SJCRH30 (cell line): ENCODE measurements around the gene SGIP1. TPM values are rescaled to one million over a fixed set of nuclear protein-coding genes. Genes with fewer than 3 reads are reported as not detected.
A peak's percentile ranks its signal among the peaks of the same experiment; 100 is the strongest.

Experiments used
- DNase-seq, 2 experiments: peaks; one replicate each; pipeline ENCODE4 v3.0.0-alpha.2; 2015 to 2020
- H3K27ac ChIP-seq: fragments of 250-450 bp; sonication (Bioruptor Pico); 2 replicates; pipeline ENCODE4 v1.5.1; 2020; ENCODE audit warnings: mild to moderate bottlenecking, moderate library complexity
- H3K27me3 ChIP-seq: fragments of 250-450 bp; sonication (Bioruptor Pico); 2 replicates; pipeline ENCODE4 v1.5.1; 2020; ENCODE audit warnings: mild to moderate bottlenecking, moderate library complexity
- H3K36me3 ChIP-seq: fragments of 250-450 bp; sonication (Bioruptor Pico); 2 replicates; pipeline ENCODE4 v1.5.1; 2020; ENCODE audit warnings: mild to moderate bottlenecking, moderate library complexity
- H3K4me1 ChIP-seq: fragments of 250-450 bp; sonication (Bioruptor Pico); 2 replicates; pipeline ENCODE4 v1.5.1; 2020; ENCODE audit warnings: mild to moderate bottlenecking, moderate library complexity
- H3K4me3 ChIP-seq: fragments of 250-450 bp; sonication (Bioruptor Pico); 2 replicates; pipeline ENCODE4 v1.5.1; 2020; ENCODE audit warnings: mild to moderate bottlenecking, moderate library complexity
- H3K9me3 ChIP-seq: fragments of 250-450 bp; sonication (Bioruptor Pico); replicated peaks from 2 replicates; pipeline ENCODE4 v1.5.1; 2020; ENCODE audit warnings: mild to moderate bottlenecking, moderate library complexity
- total RNA-seq: library from RNA; depleted of rRNA; stranded (reverse); fragments of >200 nt; shearing (Covaris generic); gene quantifications from 2 replicates; pipeline ENCODE4 v1.2.3, GENCODE V29; 2014

Gene SGIP1
- total RNA-seq, 1 experiment from 2014 or later, result 0.18 TPM

DNA sequence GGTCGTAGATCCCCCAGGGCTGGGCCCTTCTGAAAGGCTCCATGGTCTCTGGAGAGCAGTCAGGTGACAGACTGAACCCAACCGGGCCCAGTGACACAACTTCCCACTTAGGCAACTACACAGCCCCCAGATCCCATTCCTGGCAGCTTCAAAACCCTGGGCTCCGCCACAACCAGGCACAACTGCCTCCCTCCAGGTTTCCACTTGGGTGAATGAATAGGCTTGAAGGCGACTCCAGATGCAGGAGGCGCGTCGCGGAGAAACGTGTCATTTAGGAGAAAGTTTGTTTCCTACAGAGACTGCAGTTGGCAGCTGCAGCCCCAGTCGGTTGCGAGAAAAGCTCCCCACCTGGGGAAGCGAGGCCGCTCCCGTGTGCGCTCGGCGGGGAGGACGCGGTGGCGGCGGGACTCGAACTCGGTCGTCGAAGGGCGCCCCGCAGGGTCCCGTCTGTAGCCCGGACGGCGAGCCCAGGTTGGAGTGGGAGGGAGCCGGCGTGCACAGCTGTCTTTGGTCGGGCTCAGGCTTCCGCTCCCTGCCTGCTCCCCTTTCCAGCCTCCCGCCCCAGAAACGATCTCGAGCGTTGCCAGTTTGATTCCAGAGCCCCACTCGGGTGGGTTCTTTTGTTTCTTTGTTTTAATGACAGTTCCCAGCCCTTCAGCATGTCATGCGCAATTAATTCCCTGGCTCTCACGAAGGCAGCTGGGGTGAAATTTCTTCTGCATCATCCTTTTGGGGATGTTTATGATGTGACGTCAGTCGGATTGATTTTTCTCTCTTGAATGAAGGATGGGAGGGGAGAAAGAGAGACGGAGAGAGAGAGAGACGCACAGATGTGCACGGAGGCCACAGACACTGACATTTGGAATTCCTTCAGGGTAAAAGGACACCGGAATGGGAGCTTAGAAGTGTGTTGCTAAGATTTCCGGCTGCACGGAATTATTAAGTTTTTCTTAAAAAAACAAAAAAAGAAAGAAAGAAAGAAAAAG is 862 bp upstream of the SGIP1 start:
- Histone ChIP-seq H3K4me3 (peak overlapping the region; percentile 40), H3K9me3 (no peaks in the 10 kb centered on the region), H3K27ac (no peak overlapping the region), H3K36me3 (no peaks in the 10 kb centered on the region), H3K4me1 (0 out of 2 replicates have a peak, but pooled peaks cover 3% of the 10 kb centered on the region), H3K27me3 (no peaks in the 10 kb centered on the region)
- peak; percentile 9 to 31 for DNase-seq

- Histone ChIP-seq H3K9me3 (no peaks in the 10 kb centered on the region), H3K27ac (no peak overlapping the region), H3K4me1 (0 out of 2 replicates have a peak, but pooled peaks cover 3% of the 10 kb centered on the region), H3K27me3 (no peaks in the 10 kb centered on the region), H3K4me3 (no peak overlapping the region), H3K36me3 (no peaks in the 10 kb centered on the region)
- no peak for DNase-seq
Observed at GRCh38 chr1:66535061-66535460, 1.1 kb downstream of the SGIP1 start.

DNA sequence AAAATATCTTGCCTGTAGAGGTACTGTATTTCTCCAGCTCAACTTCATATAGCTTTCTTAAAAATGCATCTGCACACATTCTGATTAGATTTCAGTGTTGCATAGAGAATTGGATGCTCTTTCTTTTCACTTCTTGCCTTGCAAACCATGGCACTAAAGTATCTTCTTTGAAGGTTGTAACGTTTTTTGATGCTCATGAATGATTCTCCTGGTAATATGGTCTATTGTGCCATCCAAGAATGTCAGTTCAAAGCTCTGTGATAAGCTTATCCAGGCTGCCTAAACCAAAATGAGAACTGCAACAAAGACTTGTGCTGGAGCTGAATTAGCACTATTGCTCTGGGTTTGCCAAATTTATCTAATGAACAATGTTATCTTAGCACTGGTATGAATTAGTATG is 1.9 kb downstream of the SGIP1 start:
- Histone ChIP-seq H3K4me3 (no peak overlapping the region), H3K27me3 (no peaks in the 10 kb centered on the region), H3K9me3 (no peaks in the 10 kb centered on the region), H3K27ac (no peak overlapping the region), H3K4me1 (0 out of 2 replicates have a peak, but pooled peaks cover 3% of the 10 kb centered on the region), H3K36me3 (no peaks in the 10 kb centered on the region)
- DNase-seq, result no peak

- no peak for DNase-seq
- no peaks in the 10 kb centered on the region for H3K9me3 ChIP-seq
- H3K27me3 ChIP-seq, result no peaks in the 10 kb centered on the region
- no peaks in the 10 kb centered on the region for H3K36me3 ChIP-seq
- no peak overlapping the region for H3K27ac ChIP-seq
- no peak overlapping the region for H3K4me3 ChIP-seq
- peaks cover 3% of the 10 kb centered on the region; the same call in 1 of the 2 replicates for H3K4me1 ChIP-seq
Observed at GRCh38 chr1:66537718-66538117, 3.8 kb downstream of the SGIP1 start.

- no peaks in the 10 kb centered on the region for H3K36me3 ChIP-seq
- peaks cover 10% of the 10 kb centered on the region; the same call in 1 of the 2 replicates for H3K4me1 ChIP-seq
- no peak overlapping the region for H3K4me3 ChIP-seq
- H3K27ac ChIP-seq, result no peak overlapping the region
- H3K27me3 ChIP-seq, result no peaks in the 10 kb centered on the region
- DNase-seq, result no peak
- no peaks in the 10 kb centered on the region for H3K9me3 ChIP-seq
Observed at GRCh38 chr1:66539491-66539890, 5.5 kb downstream of the SGIP1 start.

GRCh38 chr1:66540434-66541032 is 6.6 kb downstream of the SGIP1 start:
- DNase-seq, result no peak
- H3K36me3 ChIP-seq, result no peaks in the 10 kb centered on the region

GRCh38 chr1:66542314-66542713 is 8.4 kb downstream of the SGIP1 start:
- Histone ChIP-seq H3K4me3 (no peak overlapping the region), H3K36me3 (no peaks in the 10 kb centered on the region), H3K27me3 (no peaks in the 10 kb centered on the region), H3K27ac (no peak overlapping the region), H3K4me1 (peaks cover 10% of the 10 kb centered on the region; the same call in 1 of the 2 replicates), H3K9me3 (no peaks in the 10 kb centered on the region)
- no peak for DNase-seq

More at GRCh38 chr1:66540434-66541032, 6.6 kb downstream of the SGIP1 start:
- Histone ChIP-seq H3K27ac (no peak overlapping the region), H3K4me3 (no peak overlapping the region), H3K27me3 (no peaks in the 10 kb centered on the region), H3K9me3 (no peaks in the 10 kb centered on the region), H3K4me1 (peaks cover 10% of the 10 kb centered on the region; the same call in 1 of the 2 replicates)

- Histone ChIP-seq H3K36me3 (no peaks in the 10 kb centered on the region), H3K4me1 (peaks cover 7% of the 10 kb centered on the region; the same call in 1 of the 2 replicates), H3K9me3 (no peaks in the 10 kb centered on the region), H3K27ac (no peak overlapping the region), H3K27me3 (no peaks in the 10 kb centered on the region), H3K4me3 (no peak overlapping the region)
- peak; percentile 38 to 64 for DNase-seq
Observed at GRCh38 chr1:66542811-66543767, 9.1 kb downstream of the SGIP1 start.

- Histone ChIP-seq H3K36me3 (no peaks in the 10 kb centered on the region), H3K27ac (no peak overlapping the region), H3K4me3 (no peak overlapping the region), H3K4me1 (peaks cover 7% of the 10 kb centered on the region; the same call in 1 of the 2 replicates), H3K9me3 (no peaks in the 10 kb centered on the region), H3K27me3 (no peaks in the 10 kb centered on the region)
- DNase-seq, result no peak
Observed at GRCh38 chr1:66546047-66546810, 12.3 kb downstream of the SGIP1 start.

GRCh38 chr1:66549017-66549416 is 15.1 kb downstream of the SGIP1 start:
- no peaks in the 10 kb centered on the region for H3K9me3 ChIP-seq
- DNase-seq, result no peak
- H3K27me3 ChIP-seq, result no peaks in the 10 kb centered on the region
- H3K27ac ChIP-seq, result no peak overlapping the region
- H3K4me1 ChIP-seq, result no peaks in the 10 kb centered on the region
- H3K36me3 ChIP-seq, result no peaks in the 10 kb centered on the region
- H3K4me3 ChIP-seq, result no peak overlapping the region

DNA sequence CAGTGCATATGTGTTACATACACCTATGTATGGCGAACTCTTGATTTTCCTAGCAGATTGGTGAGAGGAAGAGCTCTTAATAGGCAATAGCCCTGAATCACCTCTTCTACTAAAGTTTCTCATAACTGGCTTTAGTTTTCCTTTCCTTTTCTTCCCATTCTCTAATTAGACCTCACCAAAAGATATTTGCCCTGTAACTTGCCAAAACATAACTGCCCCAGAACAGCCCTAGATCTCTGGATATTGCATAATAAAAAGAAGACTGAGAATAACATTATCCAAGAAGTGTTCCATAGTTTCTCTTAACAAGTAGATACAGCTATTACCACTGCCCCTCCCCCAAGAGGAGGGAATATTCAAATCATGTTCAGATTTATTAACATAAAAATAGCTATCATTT is 16.3 kb downstream of the SGIP1 start:
- Histone ChIP-seq H3K4me3 (no peak overlapping the region), H3K4me1 (no peaks in the 10 kb centered on the region), H3K9me3 (no peaks in the 10 kb centered on the region), H3K36me3 (no peaks in the 10 kb centered on the region), H3K27ac (no peak overlapping the region), H3K27me3 (no peaks in the 10 kb centered on the region)
- DNase-seq, result no peak

DNA sequence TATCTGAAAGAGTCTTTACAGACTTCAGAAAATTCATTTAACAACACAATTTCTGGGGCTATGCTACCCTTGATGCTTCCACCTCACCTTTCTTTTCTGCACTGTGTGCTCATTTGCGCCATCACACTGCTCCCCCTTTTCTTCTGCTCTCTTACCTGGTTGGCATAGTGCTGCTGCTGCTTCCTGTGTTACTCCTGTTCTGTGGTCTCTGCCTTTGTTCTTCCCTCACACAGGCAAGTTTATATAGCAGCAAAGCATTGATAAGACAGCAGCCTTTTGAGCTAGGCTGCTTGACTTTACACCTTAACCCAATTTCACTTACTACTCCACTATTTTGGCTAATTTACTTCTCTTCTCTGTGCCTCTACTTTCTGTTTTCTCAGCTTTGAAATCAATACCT is 18.3 kb downstream of the SGIP1 start:
- DNase-seq, result no peak
- H3K36me3 ChIP-seq, result no peaks in the 10 kb centered on the region
- no peaks in the 10 kb centered on the region for H3K27me3 ChIP-seq
- H3K4me1 ChIP-seq, result no peaks in the 10 kb centered on the region
- H3K27ac ChIP-seq, result no peak overlapping the region
- H3K9me3 ChIP-seq, result no peaks in the 10 kb centered on the region
- H3K4me3 ChIP-seq, result no peak overlapping the region

GRCh38 chr1:66552829-66553228 is 18.9 kb downstream of the SGIP1 start:
- Histone ChIP-seq H3K9me3 (no peaks in the 10 kb centered on the region), H3K4me3 (no peak overlapping the region), H3K36me3 (no peaks in the 10 kb centered on the region), H3K27ac (no peak overlapping the region), H3K4me1 (no peaks in the 10 kb centered on the region), H3K27me3 (no peaks in the 10 kb centered on the region)
- peak; percentile 11 to 46 for DNase-seq

GRCh38 chr1:66553846-66554245 is 19.9 kb downstream of the SGIP1 start:
- Histone ChIP-seq H3K27ac (no peak overlapping the region), H3K9me3 (no peaks in the 10 kb centered on the region), H3K4me3 (no peak overlapping the region), H3K4me1 (no peaks in the 10 kb centered on the region), H3K27me3 (no peaks in the 10 kb centered on the region), H3K36me3 (no peaks in the 10 kb centered on the region)
- DNase-seq, result no peak
